NCI-H1105 (cell line): Measurements from ENCODE around the gene ADAMTS19.
"Not testable (repeated sequence)": the region's sequence is repeated elsewhere in the genome, so short reads cannot be mapped to it uniquely, and the experiment has no call there.

Experiments
- DNase-seq: peaks from one replicate; lab custom pipeline; 2025; lab: John Stamatoyannopoulos, UW

Gene ADAMTS19

DNA sequence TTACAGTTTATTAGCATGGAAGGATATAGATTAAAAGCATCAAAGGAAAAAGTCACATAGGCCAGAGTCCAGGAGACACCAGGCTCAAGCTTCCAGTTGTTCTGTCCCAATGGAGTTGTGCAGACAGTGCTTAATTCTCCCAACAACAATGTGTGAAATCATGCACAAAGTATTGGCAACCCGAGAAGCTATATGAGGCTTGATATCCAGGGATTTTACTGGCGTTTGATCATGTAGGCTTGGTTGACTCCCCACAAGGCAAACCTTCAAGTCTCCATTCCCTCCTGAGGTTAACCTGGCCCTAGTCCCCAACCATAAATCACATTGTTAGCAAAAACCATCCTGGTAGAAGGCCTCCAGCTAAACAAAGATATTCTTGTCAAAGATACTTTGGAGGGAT, 141.5 kb downstream of the ADAMTS19 start:
- DNase-seq: no peak

GRCh38 chr5:129608350-129608749, 148.3 kb downstream of the ADAMTS19 start:
- DNase-seq: no peak

- no peak for DNase-seq
Measured at GRCh38 chr5:129609710-129610109, 149.6 kb downstream of the ADAMTS19 start.

DNA sequence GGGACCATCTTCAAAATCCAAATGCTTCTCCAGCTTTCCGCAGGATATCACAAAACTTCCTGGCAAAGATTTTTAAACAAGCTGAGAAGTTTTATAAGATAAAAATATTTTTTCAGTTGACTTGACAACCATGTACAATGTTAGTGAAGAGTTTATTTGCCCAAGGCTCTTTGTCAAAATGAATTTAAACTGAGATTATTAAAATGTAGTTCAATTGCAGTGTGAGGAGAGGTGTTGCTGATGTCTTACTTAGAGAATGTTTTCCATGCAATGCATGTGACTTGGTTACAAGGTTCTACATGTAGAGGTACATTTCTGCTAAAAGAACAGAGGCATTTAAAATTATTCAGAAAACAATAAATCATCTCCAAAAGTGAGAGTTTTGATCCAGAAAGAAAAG, 156.4 kb downstream of the ADAMTS19 start:
- DNase-seq: no peak

- no peak for DNase-seq
Measured at GRCh38 chr5:129617206-129617605, 157.1 kb downstream of the ADAMTS19 start.

GRCh38 chr5:129619782-129620181, 159.7 kb downstream of the ADAMTS19 start:
- DNase-seq: no peak

GRCh38 chr5:129622531-129622930, 162.4 kb downstream of the ADAMTS19 start:
- no peak for DNase-seq

DNA sequence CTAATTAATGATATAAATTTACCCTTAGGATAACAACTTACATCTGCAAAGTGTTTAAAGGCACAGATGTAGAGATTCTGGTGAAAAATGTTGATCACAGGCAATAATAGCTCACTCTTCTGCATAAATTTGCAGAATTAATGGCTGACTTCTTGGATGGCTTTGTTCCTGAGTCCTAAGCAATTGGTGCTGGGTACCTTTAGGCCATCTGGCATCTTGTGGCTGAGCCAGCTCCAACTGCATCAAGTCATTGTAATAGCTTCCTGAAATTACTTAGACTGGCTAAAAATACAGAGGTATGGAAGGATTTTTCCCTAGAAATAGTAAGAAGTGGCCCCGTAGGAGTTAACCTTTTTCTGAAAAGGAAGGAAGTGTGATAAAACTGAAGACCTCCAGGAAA, 169.5 kb downstream of the ADAMTS19 start:
- DNase-seq: no peak

DNA sequence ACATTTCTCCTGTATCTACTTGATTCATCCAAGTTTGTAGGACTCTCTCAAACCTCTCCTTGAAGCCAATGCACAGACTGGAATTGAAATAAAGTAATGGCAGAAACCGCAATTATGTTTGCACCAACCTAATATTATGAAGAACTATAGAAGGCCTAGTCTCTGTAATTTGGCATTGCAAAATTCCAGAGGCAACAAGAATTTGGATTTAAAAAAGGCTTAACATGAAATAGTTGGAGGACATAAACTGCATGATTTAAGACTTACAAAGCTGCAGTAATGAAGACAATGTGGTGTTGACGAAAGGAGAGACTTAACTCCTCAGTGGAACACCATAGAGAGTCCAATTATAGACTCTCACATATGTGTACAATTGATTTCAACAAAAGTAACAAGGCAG, 170.0 kb downstream of the ADAMTS19 start:
- DNase-seq: no peak

- no peak for DNase-seq
Measured at GRCh38 chr5:129631961-129632360, 171.9 kb downstream of the ADAMTS19 start.

- not testable (repeated sequence) for DNase-seq
Measured at GRCh38 chr5:129637501-129637900, 177.4 kb downstream of the ADAMTS19 start.

DNA sequence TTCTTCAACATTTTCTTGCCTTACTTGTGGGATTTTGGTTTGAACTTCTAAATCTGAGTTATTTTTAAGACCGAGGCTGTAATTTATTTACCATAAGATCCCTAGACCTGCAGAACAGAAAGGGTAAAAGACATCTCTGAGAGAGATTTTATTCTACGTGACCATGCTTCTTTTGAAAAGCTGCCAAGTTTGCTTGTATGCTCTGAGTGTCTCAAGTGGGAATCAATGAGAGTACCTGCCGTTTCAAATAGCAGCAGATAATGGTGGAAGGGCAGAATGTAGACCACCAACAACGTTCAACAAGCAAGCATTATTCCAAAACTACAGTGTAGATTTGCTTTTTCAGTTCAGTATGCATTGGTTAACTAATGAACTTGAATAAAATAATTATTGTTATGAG, 179.2 kb downstream of the ADAMTS19 start:
- no peak for DNase-seq

- DNase-seq: no peak
Measured at GRCh38 chr5:129652349-129653056, 192.4 kb downstream of the ADAMTS19 start.

DNA sequence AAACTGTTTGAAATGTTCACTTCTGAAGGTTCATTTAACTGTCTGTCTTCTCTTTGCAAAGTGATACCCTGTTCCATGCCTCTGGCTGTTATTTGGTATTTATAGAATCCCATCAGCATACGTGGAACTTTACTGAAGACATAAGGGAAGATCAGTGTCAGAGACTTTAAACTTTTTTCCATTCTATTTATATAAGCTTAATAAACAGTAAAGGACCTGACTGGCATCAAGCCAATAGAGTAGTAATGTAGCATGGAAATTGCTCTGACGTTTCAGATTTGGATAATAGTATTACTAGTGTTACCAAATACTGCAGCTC, 192.9 kb downstream of the ADAMTS19 start:
- no peak for DNase-seq

- no peak for DNase-seq
Measured at GRCh38 chr5:129653442-129653841, 193.3 kb downstream of the ADAMTS19 start.

DNA sequence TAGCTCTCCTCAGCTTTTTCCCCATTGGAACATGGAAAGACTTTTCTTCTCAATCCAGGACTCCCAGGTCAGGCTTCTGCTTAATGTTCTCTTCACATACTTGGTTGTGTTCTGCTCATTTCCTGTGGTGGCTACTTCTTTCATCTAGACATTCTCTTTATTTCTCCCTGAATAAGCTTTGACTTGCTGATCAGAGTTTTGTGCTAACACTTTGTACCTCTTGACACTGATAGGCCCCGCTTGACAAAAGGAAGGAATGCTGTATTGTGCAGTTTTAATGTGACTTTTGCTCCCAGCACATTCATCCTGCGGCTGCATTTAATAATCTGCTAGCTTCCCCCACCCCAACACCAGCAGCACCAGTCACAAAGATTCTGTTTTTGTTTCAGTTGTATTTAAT, 196.9 kb downstream of the ADAMTS19 start:
- DNase-seq: no peak

- DNase-seq: no peak
Measured at GRCh38 chr5:129658801-129659200, 198.7 kb downstream of the ADAMTS19 start.

DNA sequence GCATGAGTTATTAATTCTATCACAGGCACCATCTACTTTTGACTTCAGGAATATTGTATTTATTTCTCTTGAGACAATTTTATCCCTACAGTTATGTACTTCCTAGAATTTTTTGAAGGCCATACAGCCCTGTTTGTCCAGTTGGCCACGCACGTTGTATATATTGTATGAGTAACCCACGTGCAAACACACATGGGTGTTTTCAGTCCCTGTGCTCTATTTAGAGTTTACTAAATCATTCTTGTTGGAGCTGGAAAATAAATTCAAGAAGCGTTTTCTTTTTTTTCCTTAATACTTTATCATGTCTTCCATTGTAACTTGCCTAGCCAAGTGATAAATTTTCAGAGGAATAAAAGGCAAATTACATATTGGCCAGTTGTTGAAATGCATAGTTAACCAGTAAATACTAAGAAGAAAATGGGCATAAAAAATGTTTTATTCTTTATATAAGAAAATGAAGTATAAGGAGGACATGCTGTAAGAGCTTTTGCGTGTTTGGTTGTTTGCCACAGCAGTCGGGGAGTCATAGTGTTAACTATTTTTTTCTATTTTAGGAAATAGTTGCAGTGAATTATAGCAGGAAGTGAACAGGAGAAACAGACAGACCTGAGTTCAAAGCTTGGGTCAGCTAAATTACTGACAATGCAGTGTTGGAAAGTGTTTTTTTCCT, 201.4 kb downstream of the ADAMTS19 start:
- no peak for DNase-seq

GRCh38 chr5:129664336-129664937, 204.3 kb downstream of the ADAMTS19 start:
- DNase-seq: no peak

DNA sequence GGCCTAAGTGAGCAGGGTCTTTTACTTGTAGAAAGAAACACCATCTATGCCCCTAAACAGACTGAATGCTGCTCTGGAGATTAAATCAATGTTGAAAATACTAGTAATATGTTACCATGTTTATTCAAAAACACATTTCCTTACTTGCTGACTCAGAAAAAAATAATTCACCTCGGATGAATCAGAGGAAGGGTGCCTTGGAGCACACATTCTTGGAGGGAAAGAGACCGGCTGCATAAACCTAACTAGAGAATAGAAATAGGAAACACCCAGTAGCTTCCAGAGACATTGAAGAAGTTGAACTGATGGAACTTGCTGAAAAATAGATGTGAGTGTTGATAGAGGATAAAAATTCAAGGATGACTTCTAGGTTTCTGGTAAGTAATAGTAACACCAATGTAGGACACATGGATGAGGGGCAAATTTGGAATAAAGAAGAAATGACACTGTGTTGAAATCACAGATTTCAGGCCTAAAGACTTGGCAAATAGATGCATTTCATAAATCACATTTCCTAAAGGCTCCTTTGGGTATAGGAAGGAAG, 210.9 kb downstream of the ADAMTS19 start:
- no peak for DNase-seq

- no peak for DNase-seq
Measured at GRCh38 chr5:129672006-129672405, 211.9 kb downstream of the ADAMTS19 start.

GRCh38 chr5:129679671-129680070, 219.6 kb downstream of the ADAMTS19 start:
- DNase-seq: no peak

DNA sequence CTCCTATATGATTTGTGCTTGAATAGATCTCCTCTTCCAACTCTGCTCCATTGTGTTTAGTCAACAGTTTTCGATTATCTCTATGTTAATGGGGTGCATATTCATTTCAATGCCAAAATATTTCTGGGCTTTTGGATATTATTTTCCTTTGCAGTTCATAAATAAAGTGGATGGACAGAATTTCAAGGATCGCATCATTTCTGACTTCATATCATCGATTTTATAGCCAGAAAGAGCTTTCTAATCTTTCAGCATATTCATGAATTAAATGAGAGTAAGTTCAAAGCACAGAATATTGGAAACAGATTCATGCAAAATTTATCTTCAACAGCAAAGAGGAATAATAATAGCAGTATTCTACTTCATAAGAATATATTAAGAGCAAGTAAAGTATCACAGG, 227.8 kb downstream of the ADAMTS19 start:
- no peak for DNase-seq
